ENCODE data around the gene RNF38. TPM values are rescaled to one million over a fixed set of nuclear protein-coding genes. Genes with fewer than 3 reads are reported as not detected.

The RNF38 gene
- total RNA-seq, 1 donor from 2014 or later = 30.2 TPM

DNA sequence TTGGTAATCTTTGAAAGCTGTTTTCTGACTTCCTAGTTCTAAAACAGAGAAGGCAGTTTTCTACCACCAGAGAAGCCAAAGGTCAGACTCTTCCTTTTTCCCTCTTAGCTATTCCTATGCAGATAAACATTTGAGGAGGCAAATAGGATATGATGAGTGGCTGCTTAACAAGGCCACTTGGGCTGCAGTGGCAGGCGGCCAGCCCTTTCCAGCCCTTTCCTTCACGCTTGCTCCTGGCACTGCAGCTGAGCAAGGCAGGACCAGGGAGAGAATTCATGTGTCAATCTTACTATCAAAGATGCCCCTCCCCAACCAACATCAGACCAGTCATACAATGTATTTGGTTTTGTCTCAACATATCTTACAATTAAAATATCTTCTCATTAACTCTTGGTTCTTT lies 36.8 kb upstream of the RNF38 start:
- Mint-ChIP-seq H3K36me3 (ENCODE audit: unreplicated experiment) (peaks cover 4% of the 10 kb centered on the region), H3K9me3 (ENCODE audit: unreplicated experiment) (no peaks in the 10 kb centered on the region), H3K4me3 (ENCODE audit: unreplicated experiment) (no peak overlapping the region), H3K27ac (ENCODE audit: unreplicated experiment) (no peak overlapping the region), H3K4me1 (ENCODE audit: unreplicated experiment) (peaks cover 2% of the 10 kb centered on the region), H3K27me3 (ENCODE audit: unreplicated experiment) (no peaks in the 10 kb centered on the region)
- DNase-seq (ENCODE audit: extremely low spot score, unreplicated experiment) = no peak
- TF ChIP-seq, protein P1, sequence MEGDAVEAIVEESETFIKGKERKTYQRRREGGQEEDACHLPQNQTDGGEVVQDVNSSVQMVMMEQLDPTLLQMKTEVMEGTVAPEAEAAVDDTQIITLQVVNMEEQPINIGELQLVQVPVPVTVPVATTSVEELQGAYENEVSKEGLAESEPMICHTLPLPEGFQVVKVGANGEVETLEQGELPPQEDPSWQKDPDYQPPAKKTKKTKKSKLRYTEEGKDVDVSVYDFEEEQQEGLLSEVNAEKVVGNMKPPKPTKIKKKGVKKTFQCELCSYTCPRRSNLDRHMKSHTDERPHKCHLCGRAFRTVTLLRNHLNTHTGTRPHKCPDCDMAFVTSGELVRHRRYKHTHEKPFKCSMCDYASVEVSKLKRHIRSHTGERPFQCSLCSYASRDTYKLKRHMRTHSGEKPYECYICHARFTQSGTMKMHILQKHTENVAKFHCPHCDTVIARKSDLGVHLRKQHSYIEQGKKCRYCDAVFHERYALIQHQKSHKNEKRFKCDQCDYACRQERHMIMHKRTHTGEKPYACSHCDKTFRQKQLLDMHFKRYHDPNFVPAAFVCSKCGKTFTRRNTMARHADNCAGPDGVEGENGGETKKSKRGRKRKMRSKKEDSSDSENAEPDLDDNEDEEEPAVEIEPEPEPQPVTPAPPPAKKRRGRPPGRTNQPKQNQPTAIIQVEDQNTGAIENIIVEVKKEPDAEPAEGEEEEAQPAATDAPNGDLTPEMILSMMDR (IDR thresholded peaks at IDR 0.05) = no peak

DNA sequence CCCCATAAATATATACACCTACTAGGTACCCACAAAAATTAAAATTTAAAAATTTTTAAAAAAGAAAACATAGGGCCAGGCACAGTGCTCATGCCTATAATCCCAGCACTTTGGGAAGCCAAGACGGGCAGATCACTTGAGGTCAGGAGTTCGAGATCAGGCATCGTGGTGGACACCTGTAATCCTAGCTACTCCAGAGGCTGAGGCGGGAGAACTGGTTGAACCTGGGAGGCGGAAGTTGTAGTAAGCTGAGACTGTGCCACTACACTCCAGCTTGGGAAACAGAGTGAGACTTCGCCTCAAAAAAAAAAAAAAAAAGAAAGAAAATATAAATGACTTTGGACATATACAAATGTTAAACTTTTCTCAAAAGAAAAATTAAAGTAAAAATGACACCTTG lies 33.3 kb upstream of the RNF38 start:
- peaks cover 4% of the 10 kb centered on the region for H3K36me3 Mint-ChIP-seq (ENCODE audit: unreplicated experiment)
- no peak for DNase-seq (ENCODE audit: extremely low spot score, unreplicated experiment)
- no peak overlapping the region for H3K27ac Mint-ChIP-seq (ENCODE audit: unreplicated experiment)
- H3K4me1 Mint-ChIP-seq (ENCODE audit: unreplicated experiment) = peaks cover 2% of the 10 kb centered on the region
- H3K4me3 Mint-ChIP-seq (ENCODE audit: unreplicated experiment) = no peak overlapping the region
- no peaks in the 10 kb centered on the region for H3K9me3 Mint-ChIP-seq (ENCODE audit: unreplicated experiment)
- TF ChIP-seq, protein P1 (IDR thresholded peaks at IDR 0.05) = no peak
- no peaks in the 10 kb centered on the region for H3K27me3 Mint-ChIP-seq (ENCODE audit: unreplicated experiment)

DNA sequence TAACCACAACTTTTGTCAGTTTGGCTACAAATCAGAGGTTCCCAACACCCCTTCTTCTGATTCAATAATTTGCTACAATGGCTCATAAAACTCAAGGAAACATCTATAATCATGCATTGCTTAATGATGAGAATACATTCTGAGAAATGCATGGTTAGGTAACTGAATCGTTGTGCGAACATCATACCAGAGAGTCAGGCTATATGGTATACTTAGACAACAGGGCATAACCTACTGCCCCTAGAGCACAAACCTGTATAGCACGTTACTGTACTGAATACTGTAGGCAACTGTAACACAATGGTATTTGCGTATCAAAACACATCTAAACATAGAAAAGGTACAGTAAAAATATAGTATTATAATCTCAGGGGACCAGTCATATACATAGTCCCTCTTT lies 31.0 kb upstream of the RNF38 start:
- TF ChIP-seq, protein P1 (IDR thresholded peaks at IDR 0.05) = no peak
- H3K27ac Mint-ChIP-seq (ENCODE audit: unreplicated experiment) = no peak overlapping the region
- H3K4me3 Mint-ChIP-seq (ENCODE audit: unreplicated experiment) = no peak overlapping the region
- peaks cover 8% of the 10 kb centered on the region for H3K36me3 Mint-ChIP-seq (ENCODE audit: unreplicated experiment)
- H3K9me3 Mint-ChIP-seq (ENCODE audit: unreplicated experiment) = peaks cover 5% of the 10 kb centered on the region
- no peaks in the 10 kb centered on the region for H3K4me1 Mint-ChIP-seq (ENCODE audit: unreplicated experiment)
- H3K27me3 Mint-ChIP-seq (ENCODE audit: unreplicated experiment) = no peaks in the 10 kb centered on the region
- DNase-seq (ENCODE audit: extremely low spot score, unreplicated experiment) = no peak

DNA sequence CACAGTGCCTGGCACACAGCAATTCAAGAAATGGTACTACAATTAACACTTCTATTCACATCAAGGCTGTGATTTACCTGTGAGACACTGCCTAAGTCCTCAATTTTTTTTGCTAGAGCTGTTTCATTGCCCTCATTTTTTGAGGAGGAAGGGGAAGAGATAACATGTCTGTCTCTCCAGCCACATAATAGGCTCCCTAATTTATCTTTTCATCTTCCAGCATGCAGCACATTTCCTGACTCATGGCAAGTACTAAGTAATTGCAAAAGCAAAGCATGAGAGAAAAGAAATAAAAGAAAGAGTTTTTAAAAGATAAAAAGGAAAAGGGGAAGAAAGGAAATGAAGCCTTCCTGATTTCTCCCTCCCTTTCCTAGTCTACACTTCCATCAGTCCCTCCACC lies 26.9 kb upstream of the RNF38 start:
- peaks cover 4% of the 10 kb centered on the region for H3K4me1 Mint-ChIP-seq (ENCODE audit: unreplicated experiment)
- H3K36me3 Mint-ChIP-seq (ENCODE audit: unreplicated experiment) = peaks cover 10% of the 10 kb centered on the region
- no peak overlapping the region for H3K27ac Mint-ChIP-seq (ENCODE audit: unreplicated experiment)
- H3K27me3 Mint-ChIP-seq (ENCODE audit: unreplicated experiment) = no peaks in the 10 kb centered on the region
- TF ChIP-seq, protein P1 (IDR thresholded peaks at IDR 0.05) = no peak
- no peak for DNase-seq (ENCODE audit: extremely low spot score, unreplicated experiment)
- H3K9me3 Mint-ChIP-seq (ENCODE audit: unreplicated experiment) = peaks cover 5% of the 10 kb centered on the region
- no peak overlapping the region for H3K4me3 Mint-ChIP-seq (ENCODE audit: unreplicated experiment)

DNA sequence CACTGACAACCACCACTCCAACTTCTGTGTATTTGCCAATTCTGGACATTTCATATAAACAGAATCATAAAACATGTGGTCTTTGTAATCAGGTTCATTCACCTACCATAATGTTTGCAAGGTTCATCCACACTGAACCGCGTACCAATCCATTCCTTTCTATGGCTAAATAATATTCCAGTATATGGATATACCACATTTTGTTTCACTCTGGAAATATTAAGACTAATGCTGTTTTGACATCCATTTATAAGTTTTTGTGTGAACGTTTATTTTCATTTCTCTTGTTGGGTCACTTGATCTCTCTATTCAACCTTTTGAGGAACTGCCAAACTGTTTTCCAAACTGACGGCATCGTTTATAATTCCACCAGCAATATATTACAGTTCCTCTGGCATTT lies 26.3 kb upstream of the RNF38 start:
- Mint-ChIP-seq H3K27ac (ENCODE audit: unreplicated experiment) (no peak overlapping the region), H3K9me3 (ENCODE audit: unreplicated experiment) (peaks cover 5% of the 10 kb centered on the region), H3K27me3 (ENCODE audit: unreplicated experiment) (no peaks in the 10 kb centered on the region), H3K4me3 (ENCODE audit: unreplicated experiment) (no peak overlapping the region), H3K36me3 (ENCODE audit: unreplicated experiment) (peaks cover 10% of the 10 kb centered on the region), H3K4me1 (ENCODE audit: unreplicated experiment) (peaks cover 4% of the 10 kb centered on the region)
- no peak for DNase-seq (ENCODE audit: extremely low spot score, unreplicated experiment)
- TF ChIP-seq, protein P1 (IDR thresholded peaks at IDR 0.05) = no peak

All from osteocyte (in vitro differentiated cells).